Left lung (tissue), 10 donors: ENCODE measurements around the gene DGKI. TPM values are rescaled to one million over a fixed set of nuclear protein-coding genes. Genes with fewer than 3 reads are reported as not detected.

ENCODE experiments used
- ATAC-seq: fragments of 200-7000 bp; cut with Tn5 transposase; one replicate; pipeline ENCODE4 v1.9.1; 2020; ENCODE audit warnings: moderate library complexity
- DNase-seq, 4 donors: peaks; one replicate each; pipeline ENCODE4 v3.0.0-alpha.2; 2013 to 2020
- H3K27ac ChIP-seq, 2 donors: fragments of 200-600 bp; sonication (generic) in 1 of 2; one replicate each; pipeline versions ENCODE4 v1.5.0 to v1.8.0; 2020 to 2021
- H3K27me3 ChIP-seq, 2 donors: fragments of 200-600 bp; sonication (generic) in 1 of 2; one replicate each; pipeline versions ENCODE4 v1.5.0 to v1.8.0; 2020 to 2021
- H3K36me3 ChIP-seq, 2 donors: fragments of 200-600 bp; sonication (generic) in 1 of 2; one replicate each; pipeline versions ENCODE4 v1.5.0 to v1.8.0; 2020 to 2021
- H3K4me1 ChIP-seq, 2 donors: fragments of 200-600 bp; one replicate each; pipeline ENCODE4 v1.8.0; 2021
- H3K4me3 ChIP-seq, 2 donors: fragments of 200-600 bp; sonication (generic) in 1 of 2; one replicate each; pipeline versions ENCODE4 v1.5.0 to v1.8.0; 2020 to 2021; ENCODE audit warnings: mild to moderate bottlenecking in 1 of 2
- H3K9me3 ChIP-seq, 2 donors: fragments of 200-600 bp; sonication (generic) in 1 of 2; one replicate each; pipeline versions ENCODE4 v1.5.0 to v1.8.0; 2020 to 2021
- intact Hi-C, 2 donors: fragments of 100-400 bp; cut with DNase I; formaldehyde crosslinking; loops; one replicate each; pipeline versions ENCODE4 v1.11.2 to v1.14.2; 2022
- polyA plus RNA-seq, 6 donors: library from polyadenylated mRNA; unstranded; fragments of 120-200 nt; gene quantifications; one replicate each; pipeline ENCODE4 v1.2.1, GENCODE V29; 2013; ENCODE audit not compliant: insufficient read length in 6 of 6
- total RNA-seq, 2 donors: library from RNA; stranded (reverse); fragmentation: NEBNext Ultra II Directional; extraction: Animal tissue kit (Norgen Biotek cat#: 25700); gene quantifications; one replicate each; pipeline ENCODE4 v1.2.1, GENCODE V29; 2021
- TF ChIP-seq, protein P1 (sequence below), 2 donors: fragments of 200-600 bp; sonication (generic) in 1 of 2; IDR thresholded peaks; one replicate each; pipeline versions ENCODE4 v1.5.0 to v1.8.0; 2021; ENCODE audit warnings: antibody characterized with exemption in 2 of 2
- donor health status: DM: no; HTN: yes; CAD: no.
- donor health status: DM: no; HTN: no; CAD: no.

DGKI gene
- total and polyA plus RNA-seq, 8 donors = 0.34 to 1.4 (median 0.50) TPM

DNA sequence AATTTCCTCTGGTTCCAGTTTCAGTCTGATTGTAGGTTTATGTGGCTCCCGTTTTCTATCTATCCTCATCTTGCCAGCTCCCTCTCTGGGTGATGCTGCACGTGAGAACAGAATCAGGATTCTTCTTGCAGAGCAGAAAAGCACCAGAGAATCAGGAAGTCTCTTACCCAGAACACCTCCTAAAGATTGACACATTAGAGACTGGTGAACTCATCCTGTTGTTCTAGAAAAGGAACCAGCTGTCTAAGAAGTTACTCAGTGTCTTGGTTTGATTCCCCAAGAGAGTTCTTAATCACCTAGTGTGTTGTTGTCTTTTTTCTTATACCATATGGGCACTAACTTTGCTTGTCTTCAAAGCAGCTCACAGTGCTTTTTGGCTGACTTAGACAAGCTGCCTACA, 152.4 kb downstream of the DGKI start:
- intact Hi-C loops = no loop called here
- TF ChIP-seq, protein P1, sequence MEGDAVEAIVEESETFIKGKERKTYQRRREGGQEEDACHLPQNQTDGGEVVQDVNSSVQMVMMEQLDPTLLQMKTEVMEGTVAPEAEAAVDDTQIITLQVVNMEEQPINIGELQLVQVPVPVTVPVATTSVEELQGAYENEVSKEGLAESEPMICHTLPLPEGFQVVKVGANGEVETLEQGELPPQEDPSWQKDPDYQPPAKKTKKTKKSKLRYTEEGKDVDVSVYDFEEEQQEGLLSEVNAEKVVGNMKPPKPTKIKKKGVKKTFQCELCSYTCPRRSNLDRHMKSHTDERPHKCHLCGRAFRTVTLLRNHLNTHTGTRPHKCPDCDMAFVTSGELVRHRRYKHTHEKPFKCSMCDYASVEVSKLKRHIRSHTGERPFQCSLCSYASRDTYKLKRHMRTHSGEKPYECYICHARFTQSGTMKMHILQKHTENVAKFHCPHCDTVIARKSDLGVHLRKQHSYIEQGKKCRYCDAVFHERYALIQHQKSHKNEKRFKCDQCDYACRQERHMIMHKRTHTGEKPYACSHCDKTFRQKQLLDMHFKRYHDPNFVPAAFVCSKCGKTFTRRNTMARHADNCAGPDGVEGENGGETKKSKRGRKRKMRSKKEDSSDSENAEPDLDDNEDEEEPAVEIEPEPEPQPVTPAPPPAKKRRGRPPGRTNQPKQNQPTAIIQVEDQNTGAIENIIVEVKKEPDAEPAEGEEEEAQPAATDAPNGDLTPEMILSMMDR (IDR thresholded peaks at IDR 0.05) = no peak
- Histone ChIP-seq H3K27ac (no peak overlapping the region), H3K4me1 (no peaks in the 10 kb centered on the region), H3K4me3 (no peak overlapping the region), H3K27me3 (no peaks in the 10 kb centered on the region), H3K9me3 (no peaks in the 10 kb centered on the region), H3K36me3 (no peaks in the 10 kb centered on the region)
- DNase-seq = no peak
- no peak for ATAC-seq

DNA sequence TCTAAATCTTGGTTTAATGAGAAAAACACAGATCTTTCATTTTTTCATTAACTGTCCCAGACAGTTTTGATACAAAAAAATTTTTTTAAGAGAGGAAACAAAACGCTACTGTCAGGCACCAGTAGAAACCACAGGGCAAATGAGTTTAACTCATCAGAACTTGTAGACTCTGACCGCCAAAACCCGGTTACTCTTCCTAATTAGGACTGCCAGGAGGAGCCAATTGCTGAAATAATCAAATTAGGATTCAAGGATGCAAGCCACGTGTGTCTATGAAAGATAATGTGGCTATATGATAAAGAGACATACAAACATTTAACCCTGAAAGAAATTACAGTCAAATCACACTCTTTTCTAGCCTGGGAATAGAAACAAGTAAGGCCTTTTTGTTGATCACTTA, 154.4 kb downstream of the DGKI start:
- TF ChIP-seq, protein P1 (IDR thresholded peaks at IDR 0.05) = no peak
- ATAC-seq (no peak), DNase-seq (no peak)
- Histone ChIP-seq H3K36me3 (no peaks in the 10 kb centered on the region), H3K4me1 (no peaks in the 10 kb centered on the region), H3K27ac (no peak overlapping the region), H3K4me3 (no peak overlapping the region), H3K27me3 (no peaks in the 10 kb centered on the region), H3K9me3 (no peaks in the 10 kb centered on the region)
- intact Hi-C loops = no loop called here

DNA sequence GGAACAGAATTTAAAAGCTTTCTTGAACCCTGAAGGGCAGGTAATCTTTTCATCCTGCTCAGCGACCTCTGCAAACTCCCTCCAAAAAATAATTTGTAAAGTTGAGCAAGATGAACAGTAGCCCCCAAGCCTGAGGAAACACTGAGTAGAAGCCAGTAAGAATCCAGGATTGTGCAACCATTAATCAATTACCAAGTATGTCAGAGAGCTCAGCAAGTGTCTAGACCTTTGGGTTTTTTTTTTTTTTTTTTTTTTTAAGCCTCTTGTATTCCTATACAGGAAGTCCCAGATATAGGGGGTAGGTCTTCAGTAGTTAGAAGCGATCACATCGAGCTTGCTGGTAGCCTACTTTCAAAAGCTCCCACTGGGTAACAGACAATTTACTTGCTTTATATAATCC, 155.2 kb downstream of the DGKI start:
- ATAC-seq = no peak
- no peak for DNase-seq
- Histone ChIP-seq H3K4me1 (no peaks in the 10 kb centered on the region), H3K36me3 (no peaks in the 10 kb centered on the region), H3K9me3 (no peaks in the 10 kb centered on the region), H3K27ac (no peak overlapping the region), H3K4me3 (no peak overlapping the region), H3K27me3 (no peaks in the 10 kb centered on the region)
- TF ChIP-seq, protein P1 (IDR thresholded peaks at IDR 0.05) = no peak
- intact Hi-C loops = no loop called here

DNA sequence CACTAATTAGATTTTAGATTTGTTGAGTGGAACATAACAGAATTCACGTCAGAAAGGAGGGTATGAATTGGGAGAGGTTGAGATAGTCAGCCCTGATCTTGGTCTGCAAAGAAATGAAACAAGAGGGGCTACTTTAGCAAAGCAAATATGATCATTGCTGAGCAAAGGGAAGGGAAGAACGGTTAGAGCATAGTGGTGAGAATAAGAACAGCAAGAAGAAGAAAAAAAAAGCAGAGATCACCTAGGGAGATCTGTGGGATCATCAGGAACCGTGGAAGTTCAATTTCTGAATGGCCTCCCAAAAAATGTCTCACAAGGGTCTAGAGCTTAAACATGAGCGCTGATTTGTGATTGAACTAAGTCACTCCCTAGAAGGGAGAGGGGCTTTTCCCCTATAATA, 156.1 kb downstream of the DGKI start:
- Histone ChIP-seq H3K4me1 (no peaks in the 10 kb centered on the region), H3K9me3 (no peaks in the 10 kb centered on the region), H3K36me3 (no peaks in the 10 kb centered on the region), H3K27ac (no peak overlapping the region), H3K27me3 (no peaks in the 10 kb centered on the region), H3K4me3 (no peak overlapping the region)
- intact Hi-C loops = no loop called here
- TF ChIP-seq, protein P1 (IDR thresholded peaks at IDR 0.05) = no peak
- ATAC-seq (no peak), DNase-seq (no peak)

DNA sequence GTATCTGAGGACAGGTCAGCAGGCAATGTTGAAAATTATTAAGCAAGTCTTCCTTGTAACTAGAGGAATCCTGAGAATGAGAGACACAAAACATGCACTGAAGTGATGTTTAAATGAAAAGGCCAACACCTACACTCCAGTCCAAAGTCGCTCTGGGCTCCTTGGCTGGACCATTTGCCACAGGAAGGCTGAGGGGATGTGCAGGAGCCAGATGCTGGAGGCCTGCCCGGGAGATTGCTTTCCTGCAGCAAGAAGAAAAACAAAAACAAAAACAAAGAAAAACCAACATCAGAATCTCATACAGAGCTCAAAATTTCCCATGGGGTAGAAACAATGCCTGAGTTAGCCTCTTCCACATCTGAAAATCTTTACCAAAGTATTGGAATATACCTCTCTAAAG, 157.0 kb downstream of the DGKI start:
- ATAC-seq (no peak), DNase-seq (no peak)
- intact Hi-C loops = no loop called here
- Histone ChIP-seq H3K4me3 (no peak overlapping the region), H3K27ac (no peak overlapping the region), H3K27me3 (no peaks in the 10 kb centered on the region), H3K9me3 (no peaks in the 10 kb centered on the region), H3K4me1 (no peaks in the 10 kb centered on the region), H3K36me3 (no peaks in the 10 kb centered on the region)
- TF ChIP-seq, protein P1 (IDR thresholded peaks at IDR 0.05) = no peak
